Activated CD8-positive, alpha-beta T cell treated with anti-CD3 and anti-CD28 coated beads for 36 hours (primary cell): Measurements from ENCODE around the gene NTNG1. TPM values are rescaled to one million over a fixed set of nuclear protein-coding genes. Genes with fewer than 3 reads are reported as not detected.

Experiments used
- ATAC-seq: fragments of 200-7000 bp; cut with Tn5 transposase; one replicate; pipeline ENCODE4 v1.10.0; 2021; ENCODE audit warnings: mild to moderate bottlenecking, moderate library complexity
- CTCF ChIA-PET: fragments of 350-600 bp; sonication (Branson Sonifier 250); formaldehyde crosslinking; loops from one replicate; lab custom pipeline; 2021; ENCODE audit warnings: antibody characterized with exemption; lab: Charles Lee
- POLR2A ChIA-PET: fragments of 350-600 bp; sonication (Branson Sonifier 250); formaldehyde crosslinking; loops from one replicate; lab custom pipeline; 2021; ENCODE audit warnings: antibody characterized with exemption; lab: Charles Lee
- DNase-seq: peaks from one replicate; pipeline ENCODE4 v3.0.0-alpha.2; 2020
- H3K27ac Mint-ChIP-seq: one replicate; pipeline ENCODE4 v1.8.0; 2021; ENCODE audit warnings: mild to moderate bottlenecking, mixed read lengths
- H3K27me3 Mint-ChIP-seq: one replicate; pipeline ENCODE4 v1.8.0; 2021; ENCODE audit warnings: mixed read lengths
- H3K36me3 Mint-ChIP-seq: one replicate; pipeline ENCODE4 v1.8.0; 2021; ENCODE audit warnings: low read depth, mixed read lengths
- H3K4me1 Mint-ChIP-seq: one replicate; pipeline ENCODE4 v1.8.0; 2021; ENCODE audit warnings: low read depth, mixed read lengths
- H3K4me3 Mint-ChIP-seq: one replicate; pipeline ENCODE4 v1.8.0; 2021; ENCODE audit warnings: mild to moderate bottlenecking, moderate library complexity, mixed read lengths
- H3K9me3 Mint-ChIP-seq: one replicate; pipeline ENCODE4 v1.8.0; 2021; ENCODE audit warnings: mixed read lengths
- intact Hi-C: fragments of 100-400 bp; cut with micrococcal nuclease; formaldehyde crosslinking; loops from one replicate; pipeline ENCODE4 v1.10.0; 2022
- total RNA-seq, 2 experiments: library from RNA; stranded (reverse); gene quantifications; one replicate each; pipeline ENCODE4 v1.2.3, GENCODE V29; 2021
- TF ChIP-seq, protein P1 (sequence below): fragments of 200-600 bp; IDR thresholded peaks from one replicate; pipeline ENCODE4 v1.8.0; 2022; ENCODE audit warnings: antibody characterized with exemption, mild to moderate bottlenecking

The NTNG1 gene
- total RNA-seq, 2 experiments from 2014 or later = 0.96 to 1.0 TPM

DNA sequence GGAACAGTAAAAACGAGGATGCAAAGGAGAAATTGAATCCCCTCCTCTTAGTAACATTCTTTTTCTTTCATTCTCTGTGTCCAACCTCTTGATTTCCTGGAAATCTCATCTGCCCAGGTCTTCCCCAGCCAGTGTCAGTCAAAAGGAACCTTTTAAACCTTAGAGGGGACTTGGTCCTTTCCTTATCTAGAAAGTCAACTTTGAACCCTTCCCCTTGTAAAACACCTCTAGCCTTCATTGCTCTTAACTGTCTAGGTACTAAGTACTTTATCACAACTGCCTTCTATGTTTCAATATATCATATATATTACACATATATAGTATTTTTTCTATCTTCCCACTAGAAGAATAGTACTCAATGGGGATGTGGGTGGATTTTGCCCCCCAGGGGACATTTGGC is 282.1 kb downstream of the NTNG1 start:
- ChIA-PET CTCF (no interaction called here), POLR2A (interaction anchor here (0.5 kb wide), 1 partner anchor 324 kb away, joined by 4 read pairs; no protein-coding TSS in a partner anchor)
- intact Hi-C loops = no loop called here
- H3K27ac Mint-ChIP-seq = no peak overlapping the region
- no peak overlapping the region for H3K4me3 Mint-ChIP-seq
- ATAC-seq = no peak
- TF ChIP-seq, protein P1, sequence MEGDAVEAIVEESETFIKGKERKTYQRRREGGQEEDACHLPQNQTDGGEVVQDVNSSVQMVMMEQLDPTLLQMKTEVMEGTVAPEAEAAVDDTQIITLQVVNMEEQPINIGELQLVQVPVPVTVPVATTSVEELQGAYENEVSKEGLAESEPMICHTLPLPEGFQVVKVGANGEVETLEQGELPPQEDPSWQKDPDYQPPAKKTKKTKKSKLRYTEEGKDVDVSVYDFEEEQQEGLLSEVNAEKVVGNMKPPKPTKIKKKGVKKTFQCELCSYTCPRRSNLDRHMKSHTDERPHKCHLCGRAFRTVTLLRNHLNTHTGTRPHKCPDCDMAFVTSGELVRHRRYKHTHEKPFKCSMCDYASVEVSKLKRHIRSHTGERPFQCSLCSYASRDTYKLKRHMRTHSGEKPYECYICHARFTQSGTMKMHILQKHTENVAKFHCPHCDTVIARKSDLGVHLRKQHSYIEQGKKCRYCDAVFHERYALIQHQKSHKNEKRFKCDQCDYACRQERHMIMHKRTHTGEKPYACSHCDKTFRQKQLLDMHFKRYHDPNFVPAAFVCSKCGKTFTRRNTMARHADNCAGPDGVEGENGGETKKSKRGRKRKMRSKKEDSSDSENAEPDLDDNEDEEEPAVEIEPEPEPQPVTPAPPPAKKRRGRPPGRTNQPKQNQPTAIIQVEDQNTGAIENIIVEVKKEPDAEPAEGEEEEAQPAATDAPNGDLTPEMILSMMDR = no peak
- H3K4me1 Mint-ChIP-seq = no peaks in the 10 kb centered on the region
- DNase-seq = no peak
- no peaks in the 10 kb centered on the region for H3K36me3 Mint-ChIP-seq
- no peaks in the 10 kb centered on the region for H3K9me3 Mint-ChIP-seq
- peaks cover 6% of the 10 kb centered on the region for H3K27me3 Mint-ChIP-seq

DNA sequence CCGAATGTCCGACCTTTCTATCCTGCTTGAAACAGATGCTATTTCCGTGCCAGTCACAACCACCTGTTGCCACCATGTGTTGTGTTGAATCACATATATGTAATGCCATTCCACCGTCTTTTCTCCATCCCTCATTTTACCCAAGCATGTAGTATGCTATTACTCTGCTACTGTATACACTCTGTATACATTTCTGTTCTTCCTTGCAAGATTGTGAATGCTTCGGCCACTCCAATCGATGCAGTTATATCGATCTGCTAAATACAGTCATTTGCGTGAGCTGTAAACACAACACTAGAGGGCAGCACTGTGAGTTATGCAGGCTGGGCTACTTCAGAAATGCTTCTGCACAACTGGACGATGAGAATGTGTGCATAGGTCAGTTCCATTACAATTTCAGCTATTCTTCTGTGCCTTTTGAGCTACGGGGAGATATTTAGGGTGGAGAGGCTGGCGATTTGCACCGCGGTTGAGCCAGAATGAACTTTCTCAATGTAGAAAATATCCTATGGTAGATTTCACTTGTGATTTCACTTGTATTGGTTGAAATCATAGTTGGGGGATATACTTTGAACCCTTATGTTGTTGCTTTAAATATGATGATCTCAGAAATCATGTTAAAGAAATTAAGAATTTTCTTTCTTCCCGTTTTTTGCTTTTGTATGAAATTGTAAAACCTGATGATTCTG is 289.8 kb downstream of the NTNG1 start:
- no peak overlapping the region for H3K27ac Mint-ChIP-seq
- H3K9me3 Mint-ChIP-seq = no peaks in the 10 kb centered on the region
- H3K36me3 Mint-ChIP-seq = no peaks in the 10 kb centered on the region
- peak; percentile 49 for DNase-seq
- intact Hi-C loops = loop anchor here (1.0 kb wide), 1 partner anchor 99 kb away; no protein-coding TSS in a partner anchor
- ChIA-PET CTCF (interaction anchor here (0.7 to 4.7 kb wide), 8 partner anchors 14 to 320 kb away, joined by 3 to 54 read pairs (median 3); no protein-coding TSS in a partner anchor), POLR2A (no interaction called here)
- H3K4me1 Mint-ChIP-seq = no peaks in the 10 kb centered on the region
- H3K27me3 Mint-ChIP-seq = peaks cover 1% of the 10 kb centered on the region
- H3K4me3 Mint-ChIP-seq = no peak overlapping the region
- peak; percentile 49 for ATAC-seq
- TF ChIP-seq, protein P1 = peak; percentile 73

DNA sequence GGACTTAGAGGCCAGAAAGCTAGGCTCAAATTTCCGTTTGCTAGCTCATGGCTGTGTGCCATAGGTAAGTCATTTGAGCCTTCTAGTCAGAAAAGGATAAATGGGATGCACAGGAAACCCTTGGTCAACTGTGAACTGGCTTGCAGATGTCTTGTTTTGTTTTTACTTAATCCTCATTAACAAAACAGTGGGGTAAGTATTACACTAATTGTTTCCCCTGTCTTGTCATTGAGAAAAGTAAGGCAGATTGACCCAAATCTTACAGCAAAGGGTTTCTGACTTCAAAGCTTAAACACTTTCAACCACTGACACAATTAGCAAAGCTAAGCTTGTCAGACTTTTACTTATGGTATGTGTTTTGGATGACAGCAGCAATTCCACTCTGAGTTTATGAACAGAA is 291.3 kb downstream of the NTNG1 start:
- H3K9me3 Mint-ChIP-seq = no peaks in the 10 kb centered on the region
- ATAC-seq (no peak), DNase-seq (no peak)
- H3K27me3 Mint-ChIP-seq = peaks cover 1% of the 10 kb centered on the region
- TF ChIP-seq, protein P1 = no peak
- POLR2A ChIA-PET = no interaction called here
- CTCF ChIA-PET = interaction anchor here (0.7 to 4.7 kb wide), 6 partner anchors 10 to 333 kb away, joined by 3 to 54 read pairs (median 4); no protein-coding TSS in a partner anchor
- H3K4me1 Mint-ChIP-seq = no peaks in the 10 kb centered on the region
- no peak overlapping the region for H3K4me3 Mint-ChIP-seq
- no peak overlapping the region for H3K27ac Mint-ChIP-seq
- H3K36me3 Mint-ChIP-seq = no peaks in the 10 kb centered on the region
- intact Hi-C loops = no loop called here

DNA sequence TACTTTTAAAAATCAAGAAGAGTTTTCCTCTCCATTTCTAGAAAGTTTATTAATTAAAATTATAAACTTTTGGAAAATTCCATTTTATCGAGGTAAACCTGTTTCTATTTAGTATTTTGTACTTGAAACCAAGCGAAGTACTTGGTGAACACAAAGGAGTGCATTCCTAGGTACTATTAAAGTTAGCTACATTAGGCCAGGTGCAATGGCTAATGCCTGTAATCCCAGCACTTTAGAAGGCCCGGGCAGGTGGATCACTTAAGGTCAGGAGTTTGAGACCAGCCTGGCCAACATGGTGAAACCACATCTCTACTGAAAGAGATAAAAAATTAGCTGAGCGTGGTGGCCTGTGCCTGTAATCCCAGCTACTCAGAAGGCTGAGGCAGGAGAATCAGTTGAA is 292.2 kb downstream of the NTNG1 start:
- H3K27ac Mint-ChIP-seq = no peak overlapping the region
- ChIA-PET CTCF (interaction anchor here (0.8 to 1.4 kb wide), 2 partner anchors 75 to 317 kb away, joined by 3 read pairs; no protein-coding TSS in a partner anchor), POLR2A (no interaction called here)
- ATAC-seq = no peak
- H3K4me3 Mint-ChIP-seq = no peak overlapping the region
- H3K27me3 Mint-ChIP-seq = peaks cover 1% of the 10 kb centered on the region
- DNase-seq = no peak
- H3K36me3 Mint-ChIP-seq = no peaks in the 10 kb centered on the region
- H3K4me1 Mint-ChIP-seq = no peaks in the 10 kb centered on the region
- TF ChIP-seq, protein P1 = no peak
- intact Hi-C loops = no loop called here
- no peaks in the 10 kb centered on the region for H3K9me3 Mint-ChIP-seq
